DND-41 (cell line): Measurements from ENCODE around the gene DGKI.

ENCODE experiments used
- ATAC-seq: fragments of 200-7000 bp; cut with Tn5 transposase; 3 replicates; pipeline ENCODE4 v1.9.1; 2021; ENCODE audit warnings: low read depth; ENCODE audit not compliant: insufficient read depth
- DNase-seq: peaks from one replicate; pipeline ENCODE4 v3.0.0-alpha.2; 2020
- H2AFZ ChIP-seq: 2 replicates; pipeline ENCODE4 v1.6.0; 2012; ENCODE audit warnings: low read depth, low read length
- H3K27ac ChIP-seq: 2 replicates; pipeline ENCODE4 v1.5.1; 2012; ENCODE audit warnings: low read length, inconsistent platforms
- H3K27me3 ChIP-seq: fragments of 200-600 bp; sonication (generic); 2 replicates; pipeline ENCODE4 v1.6.0; 2012; ENCODE audit warnings: low read length, mild to moderate bottlenecking, inconsistent platforms; ENCODE audit not compliant: insufficient read depth, poor library complexity
- H3K36me3 ChIP-seq: 2 replicates; pipeline ENCODE4 v1.5.1; 2012; ENCODE audit warnings: low read length, inconsistent platforms; ENCODE audit not compliant: insufficient read depth
- H3K4me1 ChIP-seq: 2 replicates; pipeline ENCODE4 v1.5.1; 2012; ENCODE audit warnings: mild to moderate bottlenecking, low read length; ENCODE audit not compliant: insufficient read depth
- H3K4me2 ChIP-seq: 2 replicates; pipeline ENCODE4 v1.6.0; 2012; ENCODE audit warnings: mild to moderate bottlenecking, moderate library complexity, low read length, inconsistent platforms; ENCODE audit not compliant: insufficient read depth
- H3K4me3 ChIP-seq, 2 experiments: fragments of 200-600 bp in 1 of 2; shearing (Covaris generic) in 1 of 2; 2 replicates each; pipeline ENCODE4 v1.5.1; 2012 to 2016; ENCODE audit warnings: inconsistent platforms in 2 of 2, low read length in 2 of 2, mild to moderate bottlenecking in 2 of 2, low read depth in 1 of 2, moderate library complexity in 1 of 2
- H3K79me2 ChIP-seq: 2 replicates; pipeline ENCODE4 v1.6.0; 2012; ENCODE audit warnings: low read length, inconsistent platforms; ENCODE audit not compliant: insufficient read depth
- H3K9ac ChIP-seq: 2 replicates; pipeline ENCODE4 v1.6.0; 2012; ENCODE audit warnings: low read depth, mild to moderate bottlenecking, inconsistent platforms, low read length, moderate library complexity
- H3K9me3 ChIP-seq: 2 replicates; pipeline ENCODE4 v1.5.1; 2012; ENCODE audit warnings: low read length, moderate library complexity, mild to moderate bottlenecking, inconsistent platforms; ENCODE audit not compliant: insufficient read depth, severe bottlenecking
- H4K20me1 ChIP-seq: 2 replicates; pipeline ENCODE4 v1.6.0; 2012; ENCODE audit warnings: low read length; ENCODE audit not compliant: insufficient read depth
- CTCF ChIP-seq: IDR thresholded peaks from 2 replicates; pipeline ENCODE4 v1.5.1; 2012; ENCODE audit warnings: borderline replicate concordance, low read length, moderate library complexity, mild to moderate bottlenecking; ENCODE audit not compliant: poor library complexity, severe bottlenecking; ENCODE audit errors: extremely low read depth
- EZH2 ChIP-seq: IDR thresholded peaks from 3 replicates; pipeline ENCODE4 v1.6.1; 2012; ENCODE audit warnings: borderline replicate concordance, low read depth, mild to moderate bottlenecking, moderate library complexity, low read length, inconsistent platforms; ENCODE audit not compliant: severe bottlenecking

Gene DGKI

GRCh38 chr7:137818036-137818435 lies 28.7 kb downstream of the DGKI start:
- Histone ChIP-seq H3K4me3 (no peak overlapping the region), H3K27me3 (peaks cover 6% of the 10 kb centered on the region), H3K36me3 (no peaks in the 10 kb centered on the region), H3K79me2 (no peaks in the 10 kb centered on the region), H3K9me3 (no peaks in the 10 kb centered on the region), H2AFZ (no peak overlapping the region), H3K4me2 (no peak overlapping the region), H3K9ac (no peak overlapping the region), H3K4me1 (no peaks in the 10 kb centered on the region), H4K20me1 (no peaks in the 10 kb centered on the region), H3K27ac (no peak overlapping the region)
- DNase-seq (no peak), ATAC-seq (no peak)
- TF ChIP-seq EZH2 = no peak
- no peak for TF ChIP-seq CTCF

- Histone ChIP-seq H3K4me2 (no peak overlapping the region), H3K4me3 (no peak overlapping the region), H3K27ac (no peak overlapping the region), H3K9me3 (no peaks in the 10 kb centered on the region), H3K9ac (no peak overlapping the region), H3K79me2 (no peaks in the 10 kb centered on the region), H3K4me1 (no peaks in the 10 kb centered on the region), H4K20me1 (no peaks in the 10 kb centered on the region), H2AFZ (no peak overlapping the region), H3K27me3 (peaks cover 6% of the 10 kb centered on the region), H3K36me3 (no peaks in the 10 kb centered on the region)
- TF ChIP-seq CTCF (no peak), EZH2 (no peak)
- ATAC-seq = no peak
- no peak for DNase-seq
Observed at GRCh38 chr7:137816696-137817320, 30.0 kb downstream of the DGKI start.

- Histone ChIP-seq H4K20me1 (no peaks in the 10 kb centered on the region), H3K4me2 (no peak overlapping the region), H3K79me2 (no peaks in the 10 kb centered on the region), H3K4me3 (no peak overlapping the region), H3K9ac (no peak overlapping the region), H3K36me3 (no peaks in the 10 kb centered on the region), H3K4me1 (no peaks in the 10 kb centered on the region), H3K27me3 (no peaks in the 10 kb centered on the region), H3K27ac (no peak overlapping the region), H2AFZ (no peak overlapping the region), H3K9me3 (no peaks in the 10 kb centered on the region)
- no peak for ATAC-seq
- no peak for DNase-seq
- no peak for TF ChIP-seq EZH2
Observed at GRCh38 chr7:137813541-137813940, 33.2 kb downstream of the DGKI start.

GRCh38 chr7:137810248-137810647 lies 36.5 kb downstream of the DGKI start:
- Histone ChIP-seq H2AFZ (no peak overlapping the region), H3K4me2 (no peak overlapping the region), H3K27me3 (peaks cover 5% of the 10 kb centered on the region), H3K9me3 (no peaks in the 10 kb centered on the region), H3K4me1 (no peaks in the 10 kb centered on the region), H4K20me1 (no peaks in the 10 kb centered on the region), H3K79me2 (no peaks in the 10 kb centered on the region), H3K4me3 (no peak overlapping the region), H3K27ac (no peak overlapping the region), H3K36me3 (no peaks in the 10 kb centered on the region), H3K9ac (no peak overlapping the region)
- DNase-seq (no peak), ATAC-seq (no peak)
- TF ChIP-seq CTCF = no peak
- no peak for TF ChIP-seq EZH2
